Fibroblast of villous mesenchyme (primary cell): ENCODE data around the gene NT5DC4. TPM values are rescaled to one million over a fixed set of nuclear protein-coding genes. Genes with fewer than 3 reads are reported as not detected.

ENCODE experiments used
- DNase-seq: peaks from one replicate; pipeline ENCODE4 v3.0.0-alpha.2; 2010; ENCODE audit warnings: low read depth
- H3K4me3 ChIP-seq: 2 replicates; pipeline ENCODE4 v1.5.1; 2011; ENCODE audit warnings: low read depth, mild to moderate bottlenecking, low read length
- total RNA-seq: library from RNA; depleted of rRNA; stranded (reverse); fragments of >200 nt; gene quantifications from 2 replicates; pipeline ENCODE4 v1.2.3, GENCODE V29; 2012
- TF ChIP-seq, protein P1 (sequence below): IDR thresholded peaks from 2 replicates; pipeline ENCODE4 v1.5.1; 2012; ENCODE audit warnings: low read depth, mild to moderate bottlenecking, low read length; ENCODE audit not compliant: insufficient read depth

The NT5DC4 gene
- total RNA-seq, 1 donor: not detected

DNA sequence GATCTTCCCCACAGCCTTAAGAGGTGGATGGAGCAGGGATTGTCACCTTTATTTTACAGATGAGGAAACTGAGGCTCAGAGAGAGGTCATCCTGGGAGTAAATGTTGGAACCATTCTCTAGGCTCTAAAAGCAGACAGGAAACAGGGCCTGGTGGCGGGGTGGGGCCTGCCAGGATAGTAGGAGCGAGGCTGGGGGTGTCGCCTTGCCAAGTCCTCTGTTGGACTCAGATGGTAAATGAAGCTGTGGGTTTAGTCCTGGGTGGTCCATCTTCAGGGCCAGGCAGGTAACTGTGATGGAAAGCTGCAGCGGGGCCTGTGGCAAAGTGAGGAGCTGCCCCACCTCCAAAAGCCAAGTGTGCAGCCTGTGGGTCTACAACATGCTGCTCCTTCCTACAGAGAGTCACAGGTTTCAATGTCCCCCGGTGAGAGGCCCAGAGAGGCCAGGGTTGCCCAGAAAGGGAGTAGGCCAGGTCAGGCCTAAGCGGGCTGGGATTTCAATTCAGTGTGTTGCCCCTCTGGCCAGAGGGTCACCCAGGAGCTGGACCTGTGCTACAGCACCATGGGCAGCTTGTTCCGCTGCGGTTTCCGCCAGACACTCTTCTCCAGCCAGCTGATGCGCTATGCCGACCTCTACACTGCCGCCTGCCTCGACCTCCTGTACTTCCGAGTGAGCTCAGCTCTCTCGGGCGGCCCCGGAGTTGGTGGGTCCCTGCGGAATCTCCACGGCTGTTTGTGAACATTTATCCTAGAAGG lies 6.6 kb downstream of the NT5DC4 start:
- TF ChIP-seq, protein P1, sequence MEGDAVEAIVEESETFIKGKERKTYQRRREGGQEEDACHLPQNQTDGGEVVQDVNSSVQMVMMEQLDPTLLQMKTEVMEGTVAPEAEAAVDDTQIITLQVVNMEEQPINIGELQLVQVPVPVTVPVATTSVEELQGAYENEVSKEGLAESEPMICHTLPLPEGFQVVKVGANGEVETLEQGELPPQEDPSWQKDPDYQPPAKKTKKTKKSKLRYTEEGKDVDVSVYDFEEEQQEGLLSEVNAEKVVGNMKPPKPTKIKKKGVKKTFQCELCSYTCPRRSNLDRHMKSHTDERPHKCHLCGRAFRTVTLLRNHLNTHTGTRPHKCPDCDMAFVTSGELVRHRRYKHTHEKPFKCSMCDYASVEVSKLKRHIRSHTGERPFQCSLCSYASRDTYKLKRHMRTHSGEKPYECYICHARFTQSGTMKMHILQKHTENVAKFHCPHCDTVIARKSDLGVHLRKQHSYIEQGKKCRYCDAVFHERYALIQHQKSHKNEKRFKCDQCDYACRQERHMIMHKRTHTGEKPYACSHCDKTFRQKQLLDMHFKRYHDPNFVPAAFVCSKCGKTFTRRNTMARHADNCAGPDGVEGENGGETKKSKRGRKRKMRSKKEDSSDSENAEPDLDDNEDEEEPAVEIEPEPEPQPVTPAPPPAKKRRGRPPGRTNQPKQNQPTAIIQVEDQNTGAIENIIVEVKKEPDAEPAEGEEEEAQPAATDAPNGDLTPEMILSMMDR: no peak

DNA sequence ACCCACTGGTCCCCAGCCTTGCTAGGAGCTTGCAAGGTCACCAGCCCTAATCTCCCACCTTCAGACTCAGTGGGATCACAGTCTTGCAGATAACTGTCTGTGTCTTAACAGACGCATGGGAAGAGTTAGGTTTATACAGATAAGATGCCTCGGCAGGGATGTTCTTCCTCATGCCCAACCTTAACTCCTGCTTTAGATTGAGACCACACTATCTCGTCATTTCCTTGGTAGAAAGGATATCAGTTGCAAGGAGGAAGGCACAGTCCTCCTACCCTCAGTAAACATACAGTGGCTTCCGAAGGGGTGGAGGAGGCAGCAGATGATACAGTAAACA lies 7.2 kb downstream of the NT5DC4 start:
- DNase-seq: no peak
- TF ChIP-seq, protein P1: no peak
- H3K4me3 ChIP-seq: no peak overlapping the region

More for the DNA sequence above, 6.6 kb downstream of the NT5DC4 start:
- no peak overlapping the region for H3K4me3 ChIP-seq
- no peak for DNase-seq

DNA sequence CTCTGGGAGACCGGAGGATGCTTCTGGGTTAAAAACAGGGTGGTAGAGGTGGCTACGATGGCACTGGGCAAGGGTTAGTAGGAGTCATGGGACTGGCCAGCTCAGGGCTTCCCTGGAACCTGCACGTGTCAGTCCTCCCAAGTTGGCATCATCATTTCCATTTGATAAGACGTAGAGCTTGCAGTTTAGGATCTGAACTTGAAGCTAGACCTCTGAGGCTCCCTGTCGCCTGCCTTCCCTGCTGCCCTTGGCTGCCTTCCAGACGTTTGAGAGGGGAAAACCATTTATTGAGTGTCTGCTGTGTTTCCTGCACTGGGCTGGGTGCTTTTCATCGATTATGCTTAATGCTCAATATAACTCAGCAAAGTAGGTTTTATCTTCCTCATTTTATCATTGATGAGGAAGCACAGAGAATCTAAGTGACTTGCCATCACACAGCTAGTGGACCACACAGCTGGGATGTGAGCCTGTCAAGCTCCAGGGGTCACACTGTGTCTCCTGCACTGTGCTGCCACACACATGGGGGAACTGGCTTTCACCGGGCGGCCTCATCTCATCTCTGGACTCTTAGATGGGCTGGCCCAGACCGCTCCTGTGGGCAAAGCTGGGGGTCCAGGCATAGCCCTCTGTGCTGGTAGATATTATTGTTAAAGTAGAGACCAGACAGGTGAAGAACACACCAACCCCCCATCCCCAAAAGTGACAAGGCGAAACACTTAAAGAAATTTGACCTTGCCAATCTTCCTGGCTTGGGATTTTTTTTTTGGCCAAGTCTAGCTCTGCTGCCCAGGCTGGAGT lies 7.8 kb downstream of the NT5DC4 start:
- no peak overlapping the region for H3K4me3 ChIP-seq
- DNase-seq: no peak
- TF ChIP-seq, protein P1: no peak

DNA sequence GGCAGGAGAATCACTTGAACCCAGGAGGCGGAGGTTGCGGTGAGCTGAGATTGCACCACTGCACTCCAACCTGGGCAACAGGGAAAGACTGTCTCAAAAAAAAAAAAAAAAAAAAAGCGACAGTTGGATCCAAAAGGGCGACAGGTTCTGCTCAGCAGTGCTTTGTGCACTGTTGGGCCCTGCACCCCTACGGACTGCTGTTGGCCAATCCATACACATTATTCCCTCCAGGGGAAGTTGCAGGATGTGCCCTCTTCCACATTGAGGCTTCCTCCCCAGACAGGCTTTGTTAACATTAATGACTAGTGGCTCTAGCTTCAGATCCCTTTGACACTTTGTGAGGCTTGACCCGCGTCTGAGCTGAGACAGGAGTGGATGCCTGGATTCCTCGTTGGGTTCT lies 9.4 kb downstream of the NT5DC4 start:
- H3K4me3 ChIP-seq: no peak overlapping the region
- TF ChIP-seq, protein P1: no peak

GRCh38 chr2:112730791-112731190 lies 10.0 kb downstream of the NT5DC4 start:
- no peak overlapping the region for H3K4me3 ChIP-seq
- TF ChIP-seq, protein P1: no peak

More for the DNA sequence above, 9.4 kb downstream of the NT5DC4 start:
- no peak for DNase-seq

DNA sequence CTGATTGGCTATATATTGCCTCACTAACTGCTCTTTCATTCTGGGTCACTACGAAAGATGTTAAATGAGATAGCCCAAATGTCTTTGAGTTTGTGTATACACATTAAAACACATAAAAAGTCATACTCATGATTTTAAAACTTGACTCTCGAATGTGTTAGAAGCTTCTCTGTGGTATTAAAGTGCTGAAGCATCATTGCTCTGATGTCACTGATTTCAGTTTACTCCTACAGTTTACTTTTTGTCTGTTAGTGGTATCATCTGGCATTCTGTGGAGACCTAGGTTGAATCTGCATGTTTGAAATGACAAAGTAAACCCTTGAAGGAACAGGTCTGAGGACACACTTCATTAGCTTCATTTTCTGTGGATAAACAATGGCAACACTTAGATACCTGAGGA lies 10.7 kb downstream of the NT5DC4 start:
- no peak for DNase-seq
- TF ChIP-seq, protein P1: no peak

More at GRCh38 chr2:112730791-112731190, 10.0 kb downstream of the NT5DC4 start:
- no peak for DNase-seq

More for the DNA sequence above, 10.7 kb downstream of the NT5DC4 start:
- H3K4me3 ChIP-seq: no peak overlapping the region
